Stimulated activated CD4-positive, alpha-beta T cell treated with anti-CD3 and anti-CD28 coated beads, TNF-alpha, amount 100 ng/mL, for 24 hours (primary cell): ENCODE measurements around the gene FOLR2.
"Not testable (repeated sequence)": the region's sequence is repeated elsewhere in the genome, so short reads cannot be mapped to it uniquely, and the experiment has no call there.

ENCODE experiments used
- DNase-seq, 3 experiments: peaks; one replicate each; pipeline ENCODE4 v3.0.0-alpha.2; 2020; ENCODE audit warnings: low read depth in 3 of 3

The FOLR2 gene

DNA sequence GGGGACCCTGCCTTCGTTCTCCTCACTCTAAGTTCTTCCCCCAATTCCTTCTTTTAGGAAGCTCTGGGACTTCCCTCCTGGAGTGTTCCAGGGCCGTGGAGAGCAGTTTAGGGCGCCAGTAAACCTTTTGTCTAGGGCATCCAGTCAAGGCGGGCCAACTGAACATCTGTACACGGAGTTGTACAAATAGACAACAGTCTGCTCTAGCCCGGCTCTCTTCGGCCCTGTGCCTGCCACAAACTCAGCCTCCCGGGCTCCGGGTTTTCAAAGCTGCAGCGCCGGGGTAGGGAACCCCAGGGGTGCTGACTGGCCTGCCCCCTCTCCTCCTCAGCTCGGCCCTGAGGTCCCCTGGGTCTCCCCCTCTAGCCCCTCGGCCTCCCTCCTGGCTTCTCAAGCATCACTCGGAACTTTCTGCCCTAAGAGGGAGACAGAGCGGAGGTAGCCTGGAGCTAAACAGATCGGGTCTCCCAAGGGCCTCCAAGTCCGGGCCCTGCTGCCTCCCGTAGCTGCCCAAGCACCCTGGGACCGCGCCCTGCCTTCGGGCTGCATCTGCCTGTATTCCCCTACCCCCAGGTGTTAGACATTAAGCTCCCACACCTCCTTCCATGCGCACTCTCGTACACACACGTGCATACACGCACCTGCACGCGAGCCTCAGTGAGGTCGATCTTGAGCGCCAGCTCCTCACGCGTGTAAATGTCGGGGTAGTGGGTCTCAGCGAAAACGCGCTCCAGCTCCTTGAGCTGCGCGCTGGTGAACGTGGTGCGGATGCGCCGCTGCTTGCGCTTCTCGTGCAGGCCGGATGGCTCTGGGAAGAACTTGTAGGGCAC is 24.1 kb downstream of the FOLR2 start:
- DNase-seq: no peak

GRCh38 chr11:72241291-72241781 is 24.7 kb downstream of the FOLR2 start:
- DNase-seq: no peak

DNA sequence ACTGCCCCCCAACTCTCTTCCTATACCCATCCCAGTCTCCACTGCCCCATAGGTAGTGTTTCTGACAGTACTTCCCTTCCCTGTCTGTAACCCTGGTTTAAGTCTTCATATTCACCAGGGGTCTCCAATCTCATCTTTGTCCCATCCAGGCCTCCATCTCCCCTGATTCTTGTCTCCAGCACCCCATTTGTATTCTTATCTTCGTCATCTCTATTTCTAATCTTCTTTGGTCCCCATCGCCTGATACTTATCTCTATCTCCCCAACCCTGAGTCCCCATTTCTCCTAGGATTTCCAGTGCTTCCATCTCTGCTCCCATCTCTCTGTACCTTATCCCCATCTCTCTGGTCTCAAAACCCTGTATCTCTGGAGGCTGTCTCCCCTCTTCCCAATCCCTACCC is 25.5 kb downstream of the FOLR2 start:
- no peak for DNase-seq

GRCh38 chr11:72243173-72244059 is 26.8 kb downstream of the FOLR2 start:
- DNase-seq: no peak

- DNase-seq: no peak
These were observed 27.4 kb downstream of the FOLR2 start, which contains the start of gene PHOX2A for GRCh38 chr11:72244060-72244360. Gene PHOX2A, minus strand, starts transcription at chr11:72244176. Its CDS starts 172 bp downstream, at chr11:72244004.

- no peak for DNase-seq
These were observed 28.0 kb downstream of the FOLR2 start for GRCh38 chr11:72244361-72245262.

GRCh38 chr11:72245263-72245816 is 28.7 kb downstream of the FOLR2 start:
- no peak for DNase-seq

GRCh38 chr11:72247584-72247983 is 31.0 kb downstream of the FOLR2 start:
- no peak for DNase-seq

GRCh38 chr11:72249961-72250360 is 33.4 kb downstream of the FOLR2 start:
- DNase-seq: no peak

DNA sequence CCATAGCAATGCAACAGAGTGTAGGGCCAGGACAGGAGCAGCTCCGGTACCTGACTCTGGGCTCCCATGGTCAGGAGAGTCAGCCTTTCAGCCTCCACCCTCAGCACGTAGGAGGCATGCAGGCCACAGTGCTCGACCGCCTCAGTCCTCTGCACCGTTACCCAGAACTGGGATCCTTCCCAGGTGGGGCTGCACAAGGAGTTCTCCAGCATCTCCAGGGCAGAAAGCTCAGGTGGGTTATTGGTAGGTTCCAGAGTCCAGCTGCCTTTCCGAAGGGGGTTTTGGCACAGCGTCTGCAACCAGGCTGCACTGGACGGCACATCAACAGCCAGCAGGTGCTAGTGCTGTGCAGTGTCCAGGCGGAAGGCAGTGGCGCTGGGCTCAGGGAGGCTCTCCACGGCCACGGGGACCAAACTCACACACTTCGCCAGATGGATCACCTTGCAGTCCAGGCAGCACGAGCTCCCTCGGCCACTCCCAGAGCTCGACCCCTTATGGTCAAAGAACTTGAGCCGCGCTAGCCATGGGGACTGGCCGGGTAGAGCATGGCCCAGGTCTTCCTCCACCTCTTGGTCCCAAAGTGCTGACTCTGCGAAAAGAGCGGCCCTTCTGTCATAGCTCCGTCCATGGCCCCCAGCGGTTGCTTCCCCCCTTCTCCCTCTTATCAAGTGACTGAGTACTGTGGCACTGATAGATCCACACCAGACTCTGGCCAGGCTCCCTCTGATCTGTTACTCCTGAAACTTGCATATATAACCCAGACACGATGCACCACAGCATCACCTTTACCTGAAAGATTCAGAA is 34.3 kb downstream of the FOLR2 start:
- DNase-seq: no peak

DNA sequence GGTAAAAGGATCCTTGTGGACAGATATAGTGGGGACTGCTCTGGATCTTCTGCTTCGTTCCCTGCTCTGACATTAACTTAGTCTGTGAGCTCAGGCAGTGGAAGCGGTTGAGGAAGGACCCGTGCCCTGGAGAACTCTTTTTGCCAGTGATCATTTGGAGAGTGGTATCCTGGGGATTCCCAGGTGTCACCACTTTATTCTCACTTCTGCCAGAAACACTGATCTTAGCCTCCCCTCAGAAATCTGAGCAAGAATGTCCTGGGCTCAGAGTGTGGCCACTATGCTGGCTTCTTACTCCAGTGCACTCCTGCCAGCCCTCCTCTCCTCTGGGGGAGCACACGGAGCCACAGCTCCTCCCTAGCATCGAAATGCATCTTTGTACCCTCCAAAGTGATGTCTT is 35.0 kb downstream of the FOLR2 start:
- DNase-seq: no peak

GRCh38 chr11:72253392-72253791 is 36.8 kb downstream of the FOLR2 start:
- no peak for DNase-seq

DNA sequence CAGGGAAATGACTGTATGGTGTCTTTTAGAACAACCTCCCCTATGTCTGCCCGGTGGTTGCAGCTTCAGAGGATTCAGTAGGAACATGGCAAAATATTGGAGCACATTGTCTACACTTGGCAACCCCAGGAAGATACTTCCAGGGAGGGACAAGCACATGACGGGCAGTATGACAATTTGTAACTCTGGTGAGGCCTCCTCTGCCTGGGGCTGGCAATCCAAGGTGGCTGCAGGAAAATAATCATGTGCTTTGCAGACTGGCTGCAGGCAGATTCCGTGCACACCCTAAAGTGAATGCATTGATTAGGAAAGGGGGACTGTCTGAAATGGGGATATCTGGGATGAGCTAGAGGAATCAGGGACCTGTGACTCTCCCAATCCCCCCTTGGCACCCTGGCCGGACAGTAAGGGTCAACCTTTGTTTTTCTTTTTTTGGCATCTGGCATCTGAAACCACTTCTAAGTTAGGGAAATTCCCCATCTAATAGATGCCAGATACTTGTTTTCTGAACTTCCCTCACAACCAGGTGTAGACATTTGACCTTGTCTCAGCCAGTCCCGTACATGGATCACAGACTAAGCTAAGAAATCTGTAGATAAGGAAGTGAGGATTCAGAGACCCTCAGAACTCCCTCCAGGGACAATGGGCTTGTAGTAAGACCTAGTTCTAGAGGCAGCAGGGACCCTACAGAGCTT is 37.9 kb downstream of the FOLR2 start:
- DNase-seq: no peak

DNA sequence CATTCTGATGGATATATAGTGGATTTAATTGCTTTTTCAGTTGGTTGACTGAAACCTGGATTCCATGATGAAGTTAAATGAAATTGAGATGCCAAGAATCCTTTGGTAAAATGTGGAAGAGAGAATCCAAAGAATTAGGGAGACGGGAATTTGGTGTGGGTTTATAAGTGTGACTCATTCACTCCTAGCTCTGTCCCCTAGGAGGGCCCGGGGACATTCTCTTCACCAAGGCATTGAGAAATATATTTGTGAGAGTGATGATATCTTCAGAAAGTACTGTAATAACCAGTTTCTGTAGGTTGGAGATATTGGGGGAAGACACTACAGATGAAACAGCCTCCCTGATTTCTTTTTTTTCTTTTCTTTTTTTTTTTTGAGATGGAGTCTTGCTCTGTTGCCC is 41.0 kb downstream of the FOLR2 start:
- DNase-seq: no peak

DNA sequence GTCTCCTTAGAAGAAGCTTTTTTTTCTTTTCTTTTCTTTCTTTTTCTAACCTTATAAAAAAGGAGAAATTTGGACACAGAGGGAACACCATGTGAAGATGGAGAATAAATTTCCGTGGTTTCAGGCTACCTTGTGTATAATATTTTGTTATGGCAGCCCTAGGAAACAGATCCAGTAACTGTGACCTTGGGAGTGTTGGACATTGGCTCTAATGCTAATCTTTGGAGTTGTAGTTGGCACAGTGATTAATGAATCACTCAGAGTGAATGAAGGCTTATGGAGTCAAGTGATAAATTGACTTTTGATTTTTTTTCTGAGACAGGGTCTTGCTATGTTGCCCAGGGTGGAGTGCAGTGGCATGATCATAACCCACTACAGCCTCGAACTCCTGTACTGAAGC is 42.9 kb downstream of the FOLR2 start:
- no peak for DNase-seq

- DNase-seq: no peak
These were observed 44.0 kb downstream of the FOLR2 start for GRCh38 chr11:72260574-72260973.

- DNase-seq: no peak
These were observed 46.8 kb downstream of the FOLR2 start for GRCh38 chr11:72263361-72263760.

GRCh38 chr11:72265951-72266350 is 49.4 kb downstream of the FOLR2 start:
- no peak for DNase-seq

DNA sequence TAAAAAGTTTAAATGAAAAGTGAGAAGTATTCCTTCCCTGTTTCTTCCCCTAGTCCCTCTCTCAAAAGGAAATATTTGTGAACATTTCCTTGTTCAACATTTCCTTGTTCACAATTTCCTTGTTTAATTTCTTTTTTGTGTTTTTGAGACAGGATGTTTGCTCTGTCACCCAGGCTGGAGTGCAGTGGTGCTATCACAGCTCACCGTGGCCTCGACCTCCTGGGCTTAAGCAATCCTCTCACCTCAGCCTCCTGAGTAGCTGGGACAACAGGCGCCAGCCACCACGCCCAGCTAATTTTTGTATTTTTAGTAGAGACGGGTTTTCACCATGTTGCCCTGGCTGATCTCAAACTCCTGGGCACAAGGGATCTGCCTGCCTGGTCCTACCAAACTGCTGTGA is 50.4 kb downstream of the FOLR2 start:
- DNase-seq: not testable (repeated sequence)
